Renal cortex interstitium (tissue), 15 donors: ENCODE measurements around the gene GLI1. TPM values are rescaled to one million over a fixed set of nuclear protein-coding genes. Genes with fewer than 3 reads are reported as not detected.
"Not testable (repeated sequence)": the region's sequence is repeated elsewhere in the genome, so short reads cannot be mapped to it uniquely, and the experiment has no call there.

Source experiments
- DNase-seq, 11 donors: peaks; one replicate each; pipeline ENCODE4 v3.0.0-alpha.2; 2013; ENCODE audit warnings: low read depth in 9 of 11, low spot score in 4 of 11; ENCODE audit errors: extremely low read depth in 1 of 11
- long read RNA-seq, 16 experiments: transcript quantifications; one replicate each; lab custom pipeline, GENCODE V29; 2026
- polyA plus RNA-seq, 3 donors: library from polyadenylated mRNA; unstranded; fragments of 120-200 nt; gene quantifications; one replicate each; pipeline ENCODE4 v1.2.1, GENCODE V29; 2013; ENCODE audit not compliant: insufficient read length in 3 of 3

The GLI1 gene
- 10 to 100 TPM; 16.4 to 22.8 (median 20.3) TPM for polyA plus RNA-seq
- long read RNA-seq, donor 1, partial matches to known transcripts: 0 of 2 reads
- long read RNA-seq, donor 1, other reads (novel, unspliced or antisense): 0 of 2 reads
- long read RNA-seq, donor 2, partial matches to known transcripts: 5 of 5 reads
- long read RNA-seq, donor 2, other reads (novel, unspliced or antisense): 0 of 5 reads
- long read RNA-seq, donor 3: 0 reads
- long read RNA-seq, donor 4: 0 reads
- long read RNA-seq, donor 5: 0 reads
- long read RNA-seq, donor 6, partial matches to known transcripts: 0 of 1 reads
- long read RNA-seq, donor 6, other reads (novel, unspliced or antisense): 0 of 1 reads
- long read RNA-seq, donor 7: 0 reads
- long read RNA-seq, donor 8, partial matches to known transcripts: 34 of 34 reads
- long read RNA-seq, donor 8, other reads (novel, unspliced or antisense): 0 of 34 reads
- long read RNA-seq, donor 9, partial matches to known transcripts: 0 of 1 reads
- long read RNA-seq, donor 9, other reads (novel, unspliced or antisense): 0 of 1 reads
- long read RNA-seq, donor 10: 0 reads
- long read RNA-seq, donor 11, partial matches to known transcripts: 0 of 1 reads
- long read RNA-seq, donor 11, other reads (novel, unspliced or antisense): 0 of 1 reads
- long read RNA-seq, donor 12: 0 reads
- long read RNA-seq, donor 13: 0 reads
- long read RNA-seq, donor 14, partial matches to known transcripts: 0 of 3 reads
- long read RNA-seq, donor 14, other reads (novel, unspliced or antisense): 0 of 3 reads
- long read RNA-seq, donor 15, partial matches to known transcripts: 0 of 1 reads
- long read RNA-seq, donor 15, other reads (novel, unspliced or antisense): 0 of 1 reads
- long read RNA-seq, donor 16, partial matches to known transcripts: 0 of 6 reads
- long read RNA-seq, donor 16, other reads (novel, unspliced or antisense): 0 of 6 reads

- peak in 2 of 11 donors; percentile 51 to 58 for DNase-seq
Observed at GRCh38 chr12:57459750-57460467, at the start of gene GLI1. GLI1 (plus strand) TSS chr12:57459785; CDS start chr12:57463692, 3,907 bp downstream.

GRCh38 chr12:57410534-57410933, 49.1 kb upstream of the GLI1 start:
- DNase-seq: no peak

GRCh38 chr12:57414160-57414559, 45.4 kb upstream of the GLI1 start:
- not testable (repeated sequence) for DNase-seq

GRCh38 chr12:57415088-57415487, 44.5 kb upstream of the GLI1 start:
- no peak for DNase-seq

GRCh38 chr12:57416039-57416996, 43.3 kb upstream of the GLI1 start:
- DNase-seq: no peak

GRCh38 chr12:57418255-57418654, 41.3 kb upstream of the GLI1 start:
- DNase-seq: no peak

- DNase-seq: no peak
Observed at GRCh38 chr12:57419495-57419894, 40.1 kb upstream of the GLI1 start.

- no peak for DNase-seq
Observed at GRCh38 chr12:57420482-57420881, 39.1 kb upstream of the GLI1 start.

- not testable (repeated sequence) for DNase-seq
Observed at GRCh38 chr12:57426948-57427347, 32.6 kb upstream of the GLI1 start.

- no peak for DNase-seq
Observed at GRCh38 chr12:57428965-57429364, 30.6 kb upstream of the GLI1 start.

GRCh38 chr12:57429473-57430111, 30.0 kb upstream of the GLI1 start:
- DNase-seq: no peak

GRCh38 chr12:57430112-57430930, 29.3 kb upstream of the GLI1 start:
- peak in 3 of 11 donors; percentile 18 to 28 (median 23) for DNase-seq

- DNase-seq: peak; percentile 85 to 94 (median 90)
Observed at GRCh38 chr12:57430931-57431566, 28.5 kb upstream of the GLI1 start, which contains the start of gene R3HDM2. R3HDM2 (minus strand) TSS chr12:57431043; CDS start chr12:57310428, 120,615 bp downstream.

- DNase-seq: no peak
Observed at GRCh38 chr12:57431654-57432188, 27.9 kb upstream of the GLI1 start.

GRCh38 chr12:57433370-57433769, 26.2 kb upstream of the GLI1 start:
- no peak for DNase-seq
